Immature natural killer cell (primary cell): Measurements from ENCODE around the gene FAM114A2. TPM values are rescaled to one million over a fixed set of nuclear protein-coding genes. Genes with fewer than 3 reads are reported as not detected.

Experiments
- DNase-seq, 3 donors: peaks; one replicate each; pipeline ENCODE4 v3.0.0; 2022; ENCODE audit warnings: mixed read lengths in 1 of 3
- H3K27ac Mint-ChIP-seq, 6 donors: one replicate each; pipeline ENCODE4 v1.8.0; 2020; ENCODE audit warnings: mixed read lengths in 6 of 6, mild to moderate bottlenecking in 5 of 6, inconsistent platforms in 4 of 6, moderate library complexity in 3 of 6
- H3K27me3 Mint-ChIP-seq, 3 donors: one replicate each; pipeline ENCODE4 v1.8.0; 2020 to 2021; ENCODE audit warnings: low read depth in 3 of 3, mild to moderate bottlenecking in 3 of 3, mixed read lengths in 3 of 3, moderate library complexity in 3 of 3, inconsistent platforms in 1 of 3
- H3K36me3 Mint-ChIP-seq, 3 donors: one replicate each; pipeline ENCODE4 v1.8.0; 2020; ENCODE audit warnings: mixed read lengths in 3 of 3, inconsistent platforms in 2 of 3, mild to moderate bottlenecking in 2 of 3
- H3K4me1 Mint-ChIP-seq, 2 donors: one replicate each; pipeline ENCODE4 v1.8.0; 2020; ENCODE audit warnings: inconsistent platforms in 2 of 2, mild to moderate bottlenecking in 2 of 2, mixed read lengths in 2 of 2, moderate library complexity in 1 of 2
- H3K4me3 Mint-ChIP-seq, 5 donors: one replicate each; pipeline ENCODE4 v1.8.0; 2020; ENCODE audit warnings: mild to moderate bottlenecking in 5 of 5, mixed read lengths in 5 of 5, inconsistent platforms in 3 of 5, moderate library complexity in 3 of 5
- H3K9me3 Mint-ChIP-seq, 6 donors: one replicate each; pipeline ENCODE4 v1.8.0; 2020; ENCODE audit warnings: mild to moderate bottlenecking in 6 of 6, mixed read lengths in 6 of 6, inconsistent platforms in 4 of 6, moderate library complexity in 3 of 6
- polyA plus RNA-seq, 3 donors: library from polyadenylated mRNA; unstranded; fragments of 300-500 nt; fragmentation: Illumina TruSeq; gene quantifications; one replicate each; pipeline ENCODE4 v1.2.3, GENCODE V29; 2021

The FAM114A2 gene
- polyA plus RNA-seq, 3 donors from 2014 or later: 11.5 to 20.1 (median 12.7) TPM

DNA sequence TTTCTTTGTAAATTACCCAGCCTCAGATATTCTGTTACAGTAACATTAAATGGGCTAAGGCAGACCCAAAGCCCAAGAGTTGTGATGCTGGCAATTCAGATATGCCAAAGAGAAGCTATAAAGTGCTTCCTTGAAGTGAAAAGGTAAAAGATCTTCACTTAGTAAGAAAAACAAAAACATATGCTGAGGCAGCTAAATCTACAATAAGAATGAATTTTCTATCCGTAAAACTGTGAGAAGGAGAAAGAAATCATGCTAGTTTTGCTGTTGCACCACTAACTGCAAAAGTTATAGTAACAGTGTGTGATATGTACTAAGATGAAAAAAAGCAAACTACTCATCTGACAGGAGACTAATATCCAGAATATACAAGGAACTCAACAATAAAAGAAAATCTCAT is 39.9 kb downstream of the FAM114A2 start:
- H3K36me3 Mint-ChIP-seq: peaks cover 45 to 51% (median 47%) of the 10 kb centered on the region in 3 donors

GRCh38 chr5:153998010-153998409 is 40.7 kb downstream of the FAM114A2 start:
- Mint-ChIP-seq H3K36me3 (peaks cover 47 to 51% (median 49%) of the 10 kb centered on the region in 3 donors), H3K4me3 (no peak overlapping the region), H3K9me3 (no peaks in the 10 kb centered on the region), H3K4me1 (no peaks in the 10 kb centered on the region), H3K27me3 (no peaks in the 10 kb centered on the region), H3K27ac (no peak overlapping the region)
- DNase-seq: no peak

More for the DNA sequence above, 39.9 kb downstream of the FAM114A2 start:
- no peaks in the 10 kb centered on the region for H3K27me3 Mint-ChIP-seq
- no peak overlapping the region for H3K4me3 Mint-ChIP-seq
- no peak overlapping the region for H3K27ac Mint-ChIP-seq
- no peak for DNase-seq
- no peaks in the 10 kb centered on the region for H3K4me1 Mint-ChIP-seq
- no peaks in the 10 kb centered on the region for H3K9me3 Mint-ChIP-seq

GRCh38 chr5:153991168-153991567 is 47.5 kb downstream of the FAM114A2 start:
- Mint-ChIP-seq H3K4me1 (no peaks in the 10 kb centered on the region), H3K27me3 (peaks cover 0 to 2% (median 0%) of the 10 kb centered on the region in 3 donors), H3K4me3 (no peak overlapping the region), H3K36me3 (peaks cover 35 to 44% (median 43%) of the 10 kb centered on the region in 3 donors), H3K9me3 (no peaks in the 10 kb centered on the region), H3K27ac (no peak overlapping the region)
- DNase-seq: no peak

DNA sequence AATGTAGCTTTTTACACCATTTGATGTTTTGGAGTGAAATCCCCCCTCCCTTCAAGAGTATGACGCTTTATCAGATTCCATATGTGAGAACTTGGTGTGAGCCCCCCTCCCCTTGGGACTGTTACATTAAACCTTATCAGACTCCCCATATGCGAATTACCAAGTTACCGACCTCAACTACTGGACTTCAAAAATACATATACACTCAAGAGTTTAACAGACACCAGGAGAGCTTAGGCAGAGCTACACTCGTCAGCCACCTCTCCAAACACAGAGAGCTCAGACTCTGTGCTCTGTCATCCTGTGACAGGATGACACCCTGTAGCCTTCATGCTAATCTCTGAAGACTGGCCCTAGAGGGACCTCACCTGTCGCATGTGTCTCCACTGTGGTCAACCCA is 50.2 kb downstream of the FAM114A2 start:
- no peaks in the 10 kb centered on the region for H3K9me3 Mint-ChIP-seq
- H3K4me3 Mint-ChIP-seq: no peak overlapping the region
- H3K27me3 Mint-ChIP-seq: peaks cover 0 to 2% (median 0%) of the 10 kb centered on the region in 3 donors
- H3K36me3 Mint-ChIP-seq: peaks cover 21 to 30% (median 30%) of the 10 kb centered on the region in 3 donors
- no peak for DNase-seq
- no peak overlapping the region for H3K27ac Mint-ChIP-seq
- H3K4me1 Mint-ChIP-seq: no peaks in the 10 kb centered on the region

DNA sequence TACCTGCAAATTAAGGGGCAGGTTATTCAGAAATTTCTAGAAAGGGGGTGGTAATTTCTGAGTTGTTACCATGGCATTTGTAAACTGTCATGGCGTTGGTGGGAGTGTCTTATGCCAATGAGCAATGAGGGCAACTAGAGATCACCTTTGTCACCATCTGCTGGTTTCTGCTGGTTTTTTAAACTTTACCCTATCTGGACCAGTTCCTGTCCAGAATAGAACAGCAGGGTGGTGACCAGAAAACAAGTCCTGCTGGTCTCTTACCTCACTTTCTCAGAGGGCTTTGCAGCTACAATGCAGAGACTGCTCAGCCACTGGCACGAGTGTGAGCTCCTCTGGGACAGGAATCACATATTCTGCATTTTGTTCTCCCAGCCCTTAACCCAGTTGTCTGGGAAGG is 51.4 kb downstream of the FAM114A2 start:
- Mint-ChIP-seq H3K9me3 (no peaks in the 10 kb centered on the region), H3K4me3 (no peak overlapping the region), H3K27me3 (peaks cover 0 to 2% (median 0%) of the 10 kb centered on the region in 3 donors), H3K36me3 (peaks cover 21 to 24% (median 24%) of the 10 kb centered on the region in 3 donors), H3K27ac (no peak overlapping the region), H3K4me1 (no peaks in the 10 kb centered on the region)
- no peak for DNase-seq

DNA sequence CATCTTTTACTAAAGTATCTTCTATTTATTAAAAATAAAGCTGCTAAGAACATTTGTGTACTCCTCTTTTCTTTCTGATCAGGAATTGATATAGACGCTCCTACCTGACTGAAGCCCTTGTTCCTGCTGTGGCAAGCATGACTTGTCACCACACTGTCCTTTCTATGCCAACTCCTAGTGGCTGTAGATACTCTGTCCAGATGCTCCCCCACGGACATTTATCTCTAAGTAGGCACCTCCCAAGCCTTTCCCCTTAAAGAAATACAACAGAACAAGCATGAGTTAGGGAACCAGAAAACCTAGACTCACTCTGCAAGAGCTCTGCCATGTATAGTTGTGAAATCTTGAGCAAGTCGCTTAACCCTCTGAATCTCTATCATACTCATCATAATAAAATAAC is 53.2 kb downstream of the FAM114A2 start:
- H3K4me3 Mint-ChIP-seq: no peak overlapping the region
- no peak overlapping the region for H3K27ac Mint-ChIP-seq
- peaks cover 7 to 14% (median 10%) of the 10 kb centered on the region in 3 donors for H3K36me3 Mint-ChIP-seq
- H3K4me1 Mint-ChIP-seq: no peaks in the 10 kb centered on the region
- H3K9me3 Mint-ChIP-seq: no peaks in the 10 kb centered on the region
- DNase-seq: no peak
- H3K27me3 Mint-ChIP-seq: peaks cover 0 to 2% (median 0%) of the 10 kb centered on the region in 3 donors

DNA sequence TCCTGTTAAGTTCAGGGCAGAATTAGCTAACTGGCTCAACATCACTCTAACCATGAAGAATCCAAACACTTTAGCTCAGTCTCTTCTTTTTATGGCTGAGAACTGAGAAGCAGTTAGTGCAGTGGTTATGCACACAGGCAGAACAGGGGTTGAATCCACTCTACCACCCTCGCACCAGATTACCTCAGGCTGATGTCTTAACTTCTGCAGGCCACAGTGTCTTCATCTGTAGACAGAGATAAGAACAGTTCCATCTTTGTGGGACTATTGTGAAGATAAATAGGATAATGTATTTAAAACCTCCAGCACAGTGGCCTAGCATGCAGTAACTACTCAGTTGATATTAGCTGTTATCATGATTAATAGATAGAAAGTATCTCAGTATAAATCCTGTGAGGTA is 54.8 kb downstream of the FAM114A2 start:
- Mint-ChIP-seq H3K4me1 (no peaks in the 10 kb centered on the region), H3K9me3 (no peaks in the 10 kb centered on the region), H3K27me3 (peaks cover 0 to 2% (median 0%) of the 10 kb centered on the region in 3 donors), H3K4me3 (no peak overlapping the region), H3K27ac (peak overlapping the region in 1 of 6 donors; percentile 11), H3K36me3 (peaks cover 0 to 10% (median 4%) of the 10 kb centered on the region in 3 donors)
- DNase-seq: no peak

- no peak for DNase-seq
- no peaks in the 10 kb centered on the region for H3K27me3 Mint-ChIP-seq
- H3K27ac Mint-ChIP-seq: no peak overlapping the region
- H3K4me3 Mint-ChIP-seq: no peak overlapping the region
- no peaks in the 10 kb centered on the region for H3K9me3 Mint-ChIP-seq
- no peaks in the 10 kb centered on the region for H3K4me1 Mint-ChIP-seq
- H3K36me3 Mint-ChIP-seq: peaks cover 0 to 7% (median 0%) of the 10 kb centered on the region in 3 donors
Observed at GRCh38 chr5:153981905-153982605, 56.7 kb downstream of the FAM114A2 start.

DNA sequence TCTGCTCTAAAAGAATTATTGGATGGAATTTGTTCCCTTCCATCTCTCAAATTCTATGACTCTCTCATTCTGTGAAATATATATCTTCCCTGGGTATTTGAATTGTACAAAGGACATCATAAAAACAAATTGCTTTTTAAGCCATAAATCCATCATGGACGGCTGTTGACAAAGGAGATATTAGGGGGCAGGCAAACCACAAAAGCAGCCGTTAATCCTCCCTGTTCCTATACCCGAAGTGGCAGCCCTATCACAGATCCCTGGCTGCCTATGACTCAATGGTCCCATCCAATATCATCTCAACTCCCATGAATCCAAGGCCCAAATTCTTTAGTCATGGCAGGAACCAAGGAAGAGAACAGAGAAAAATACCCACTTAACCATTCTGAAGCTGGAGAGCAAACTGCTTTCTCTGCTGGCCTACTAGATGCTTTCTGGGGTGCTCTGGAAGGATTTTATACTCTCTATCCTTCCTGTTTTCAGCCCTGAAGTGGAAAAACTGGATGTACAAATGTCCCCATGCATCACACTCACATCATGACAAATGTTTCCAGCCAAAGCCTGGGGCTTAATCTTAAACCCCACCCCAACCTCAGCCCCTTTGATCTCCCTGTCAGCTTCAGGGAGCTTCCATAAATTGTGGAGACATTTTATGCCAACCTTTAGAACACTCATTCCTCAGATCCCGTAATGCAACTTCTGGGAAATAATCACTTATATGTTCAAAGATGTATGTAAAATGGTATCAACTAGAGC is 59.5 kb downstream of the FAM114A2 start:
- DNase-seq: no peak
- H3K36me3 Mint-ChIP-seq: no peaks in the 10 kb centered on the region
- no peak overlapping the region for H3K27ac Mint-ChIP-seq
- no peaks in the 10 kb centered on the region for H3K4me1 Mint-ChIP-seq
- no peaks in the 10 kb centered on the region for H3K9me3 Mint-ChIP-seq
- peaks cover 0 to 3% (median 0%) of the 10 kb centered on the region in 3 donors for H3K27me3 Mint-ChIP-seq
- no peak overlapping the region for H3K4me3 Mint-ChIP-seq

DNA sequence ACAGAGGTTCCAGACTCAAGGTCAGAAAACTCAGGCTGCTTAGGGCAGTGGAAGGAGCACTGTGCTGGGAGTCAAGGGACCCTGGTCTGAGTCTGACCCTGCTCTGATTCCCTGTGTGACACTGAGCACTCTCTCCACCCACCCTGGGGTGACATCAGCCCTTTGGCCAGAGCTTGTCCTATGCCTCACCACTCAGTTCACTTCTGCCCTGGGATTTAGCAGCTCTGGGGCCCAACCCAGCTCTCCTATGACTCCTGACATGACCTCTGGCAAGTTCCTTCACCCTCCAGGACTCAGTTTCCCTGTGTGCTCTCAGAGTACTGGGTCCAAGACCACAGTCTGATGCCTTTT is 63.9 kb downstream of the FAM114A2 start:
- H3K4me3 Mint-ChIP-seq: no peak overlapping the region
- H3K36me3 Mint-ChIP-seq: peaks cover 0 to 3% (median 0%) of the 10 kb centered on the region in 3 donors
- no peak overlapping the region for H3K27ac Mint-ChIP-seq
- no peaks in the 10 kb centered on the region for H3K4me1 Mint-ChIP-seq
- no peaks in the 10 kb centered on the region for H3K9me3 Mint-ChIP-seq
- H3K27me3 Mint-ChIP-seq: peaks cover 0 to 4% (median 3%) of the 10 kb centered on the region in 3 donors
- DNase-seq: no peak

- Mint-ChIP-seq H3K27me3 (peaks cover 0 to 4% (median 3%) of the 10 kb centered on the region in 3 donors), H3K4me3 (no peak overlapping the region), H3K36me3 (peaks cover 0 to 3% (median 0%) of the 10 kb centered on the region in 3 donors), H3K4me1 (no peaks in the 10 kb centered on the region), H3K9me3 (no peaks in the 10 kb centered on the region), H3K27ac (no peak overlapping the region)
- DNase-seq: peak; percentile 19 to 40 (median 32)
Observed at GRCh38 chr5:153974131-153974812, 64.4 kb downstream of the FAM114A2 start.

DNA sequence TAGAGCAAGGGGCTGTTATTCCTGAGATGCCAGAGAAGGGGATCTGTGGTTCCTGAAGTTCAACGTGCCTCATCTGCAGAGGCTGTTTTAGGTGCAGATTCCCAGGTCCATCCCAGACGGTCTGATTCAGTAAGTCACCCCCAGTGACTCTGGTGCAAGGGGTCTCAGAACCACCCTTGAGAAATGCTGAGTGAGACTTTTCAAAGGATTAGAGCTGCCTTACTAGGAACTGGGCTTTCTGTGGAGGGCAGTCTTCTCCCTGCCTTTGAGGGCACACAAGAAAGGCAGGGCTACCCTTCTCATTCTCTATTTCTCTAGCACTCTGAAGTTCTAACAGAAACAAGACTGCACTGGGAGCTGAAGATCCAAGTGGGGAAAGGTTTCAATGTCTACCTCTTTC is 66.5 kb downstream of the FAM114A2 start:
- Mint-ChIP-seq H3K4me1 (no peaks in the 10 kb centered on the region), H3K27me3 (peaks cover 0 to 4% (median 3%) of the 10 kb centered on the region in 3 donors), H3K27ac (no peak overlapping the region), H3K9me3 (peaks cover 0 to 1% (median 0%) of the 10 kb centered on the region in 6 donors), H3K36me3 (peaks cover 0 to 3% (median 0%) of the 10 kb centered on the region in 3 donors), H3K4me3 (no peak overlapping the region)
- no peak for DNase-seq

DNA sequence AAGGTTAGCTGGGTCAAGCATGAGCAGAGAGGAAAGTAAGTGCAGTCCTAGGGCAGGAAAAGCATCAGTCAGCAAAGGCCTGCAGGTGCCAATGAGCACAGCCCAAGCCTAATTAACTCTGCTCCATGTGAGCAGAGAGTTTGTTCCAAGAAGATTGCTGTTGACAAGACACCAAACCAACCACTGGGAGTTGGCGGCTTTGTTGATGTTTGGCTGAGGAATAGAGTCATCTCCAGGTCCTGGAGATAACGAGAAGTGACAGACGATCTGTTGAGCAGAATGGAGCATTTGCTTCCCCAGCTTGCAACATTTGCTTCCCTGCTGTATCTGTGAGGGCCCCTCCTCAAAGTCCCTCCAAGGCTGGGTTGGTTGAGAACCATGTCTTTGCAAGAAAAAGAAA is 68.2 kb downstream of the FAM114A2 start:
- Mint-ChIP-seq H3K4me3 (no peak overlapping the region), H3K27me3 (peaks cover 0 to 7% (median 3%) of the 10 kb centered on the region in 3 donors), H3K4me1 (no peaks in the 10 kb centered on the region), H3K36me3 (peaks cover 0 to 3% (median 0%) of the 10 kb centered on the region in 3 donors), H3K9me3 (peaks cover 0 to 1% (median 0%) of the 10 kb centered on the region in 6 donors), H3K27ac (no peak overlapping the region)
- DNase-seq: no peak

DNA sequence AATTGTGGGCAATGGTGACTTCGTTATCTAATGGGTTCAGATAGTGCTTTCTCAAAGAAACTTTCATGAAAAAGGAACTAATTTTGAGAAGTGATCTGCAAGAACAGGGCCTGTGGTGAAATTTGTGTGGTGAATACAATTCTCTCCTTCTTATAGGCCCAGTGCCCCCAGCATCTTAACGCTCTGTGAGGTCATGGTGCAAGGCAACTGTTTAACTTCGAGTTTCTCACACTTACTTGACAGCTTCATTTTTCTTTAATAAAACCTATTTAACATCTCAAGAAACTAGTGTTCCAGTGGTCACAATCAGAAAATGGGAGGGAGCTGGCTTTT is 69.2 kb downstream of the FAM114A2 start:
- Mint-ChIP-seq H3K27ac (no peak overlapping the region), H3K9me3 (peaks cover 0 to 1% (median 0%) of the 10 kb centered on the region in 6 donors), H3K4me1 (peaks cover 3 to 6% of the 10 kb centered on the region in 2 donors), H3K27me3 (peaks cover 0 to 9% (median 0%) of the 10 kb centered on the region in 3 donors), H3K36me3 (peaks cover 0 to 3% (median 0%) of the 10 kb centered on the region in 3 donors), H3K4me3 (no peak overlapping the region)
- no peak for DNase-seq
